Right lobe of liver (tissue), 5 donors: ENCODE results near the gene NSF. TPM values are rescaled to one million over a fixed set of nuclear protein-coding genes. Genes with fewer than 3 reads are reported as not detected.

Experiments
- total RNA-seq, 6 experiments: library from RNA; depleted of rRNA in 2 of 6; stranded (reverse); fragments of >200 nt in 2 of 6; fragmentation: NEBNext Ultra II Directional in 3 of 6; extraction: Animal tissue kit (Norgen Biotek cat#: 25700) in 3 of 6; gene quantifications; one replicate each; pipeline versions ENCODE4 v1.1.0 to v1.2.4, GENCODE V29; 2016 to 2023
- donor health status: DM: no; HTN: no; CAD: no.
- donor health status: DM: no; HTN: no; CAD: no.
- donor health status: DM: no; HTN: yes; CAD: no.
- donor health status: DM: no; HTN: yes; CAD: no.

The NSF gene
- total RNA-seq, 6 experiments from 2014 or later = 16.3 to 27.7 (median 20.8) TPM

Other genes with a start within 250 kb of the NSF start
- 10 to 100 TPM in 4 of 6 experiments, 1 to 10 TPM in 2; 3.5 to 13.5 (median 12.3) TPM for gene ARL17B, start 228.9 kb upstream of the NSF start, total RNA-seq
- 1 to 10 TPM; 1.6 to 5.1 (median 3.2) TPM for gene LRRC37A2, start 78.2 kb upstream of the NSF start, total RNA-seq
- gene ARL17A, start 11.0 kb upstream of the NSF start, total RNA-seq = 1 to 10 TPM; 1.8 to 8.9 (median 6.4) TPM
- 1 to 10 TPM; 1.0 to 5.0 (median 4.0) TPM for gene WNT3, start 228.0 kb downstream of the NSF start, total RNA-seq